Skeletal muscle satellite cell (primary cell): ENCODE measurements around the gene AFM.

Experiments
- H3K27me3 ChIP-seq: 2 replicates; pipeline ENCODE4 v1.7.0; 2013; ENCODE audit warnings: low read length; ENCODE audit not compliant: control insufficient read depth, insufficient read depth
- H3K36me3 ChIP-seq: 2 replicates; pipeline ENCODE4 v1.7.0; 2013; ENCODE audit warnings: mild to moderate bottlenecking, control low read depth, low read length; ENCODE audit not compliant: insufficient read depth
- H3K4me1 ChIP-seq: 2 replicates; pipeline ENCODE4 v1.7.0; 2013; ENCODE audit warnings: low read length; ENCODE audit not compliant: control insufficient read depth, insufficient read depth
- H3K4me2 ChIP-seq: 2 replicates; pipeline ENCODE4 v1.7.0; 2013; ENCODE audit warnings: mild to moderate bottlenecking, low read length
- H3K4me3 ChIP-seq: 2 replicates; pipeline ENCODE4 v1.7.0; 2013; ENCODE audit warnings: low read length
- H3K9ac ChIP-seq: 2 replicates; pipeline ENCODE4 v1.7.0; 2013; ENCODE audit warnings: mild to moderate bottlenecking, low read depth, low read length, moderate library complexity
- H3K9me3 ChIP-seq: replicated peaks from 2 replicates; pipeline ENCODE4 v1.7.0; 2013; ENCODE audit warnings: mild to moderate bottlenecking, control low read depth, low read length

The AFM gene

GRCh38 chr4:73477176-73477575 is 4.4 kb upstream of the AFM start:
- Histone ChIP-seq H3K4me2 (no peak overlapping the region), H3K4me1 (no peaks in the 10 kb centered on the region), H3K36me3 (no peaks in the 10 kb centered on the region), H3K4me3 (no peak overlapping the region), H3K9me3 (no peaks in the 10 kb centered on the region), H3K27me3 (peaks cover 11% of the 10 kb centered on the region), H3K9ac (no peak overlapping the region)

- H3K4me3 ChIP-seq, result no peak overlapping the region
- H3K9me3 ChIP-seq, result no peaks in the 10 kb centered on the region
- peaks cover 10% of the 10 kb centered on the region for H3K27me3 ChIP-seq
- H3K4me2 ChIP-seq, result no peak overlapping the region
- H3K36me3 ChIP-seq, result no peaks in the 10 kb centered on the region
- no peak overlapping the region for H3K9ac ChIP-seq
- H3K4me1 ChIP-seq, result no peaks in the 10 kb centered on the region
These were observed 2.2 kb upstream of the AFM start for GRCh38 chr4:73479323-73479722.

GRCh38 chr4:73485085-73485484 is 3.5 kb downstream of the AFM start:
- H3K4me2 ChIP-seq, result no peak overlapping the region
- no peaks in the 10 kb centered on the region for H3K36me3 ChIP-seq
- H3K9ac ChIP-seq, result no peak overlapping the region
- no peak overlapping the region for H3K4me3 ChIP-seq
- H3K9me3 ChIP-seq, result no peaks in the 10 kb centered on the region
- peaks cover 14% of the 10 kb centered on the region for H3K27me3 ChIP-seq
- H3K4me1 ChIP-seq, result no peaks in the 10 kb centered on the region

- Histone ChIP-seq H3K4me2 (no peak overlapping the region), H3K4me3 (no peak overlapping the region), H3K9me3 (no peaks in the 10 kb centered on the region), H3K27me3 (peaks cover 14% of the 10 kb centered on the region), H3K4me1 (no peaks in the 10 kb centered on the region), H3K36me3 (no peaks in the 10 kb centered on the region), H3K9ac (no peak overlapping the region)
These were observed 4.1 kb downstream of the AFM start for GRCh38 chr4:73485596-73485995.

- no peak overlapping the region for H3K9ac ChIP-seq
These were observed 5.0 kb downstream of the AFM start for GRCh38 chr4:73486497-73486896.

GRCh38 chr4:73487233-73487632 is 5.7 kb downstream of the AFM start:
- Histone ChIP-seq H3K27me3 (peaks cover 15% of the 10 kb centered on the region), H3K9ac (no peak overlapping the region), H3K4me1 (no peaks in the 10 kb centered on the region), H3K36me3 (no peaks in the 10 kb centered on the region), H3K4me2 (no peak overlapping the region), H3K4me3 (no peak overlapping the region), H3K9me3 (no peaks in the 10 kb centered on the region)

More at GRCh38 chr4:73486497-73486896, 5.0 kb downstream of the AFM start:
- Histone ChIP-seq H3K9me3 (no peaks in the 10 kb centered on the region), H3K36me3 (no peaks in the 10 kb centered on the region), H3K27me3 (peaks cover 17% of the 10 kb centered on the region), H3K4me3 (no peak overlapping the region), H3K4me1 (no peaks in the 10 kb centered on the region), H3K4me2 (no peak overlapping the region)

GRCh38 chr4:73499996-73500765 is 18.6 kb downstream of the AFM start:
- Histone ChIP-seq H3K9me3 (no peaks in the 10 kb centered on the region), H3K4me1 (no peaks in the 10 kb centered on the region), H3K27me3 (no peaks in the 10 kb centered on the region), H3K4me2 (peak overlapping the region; percentile 67), H3K36me3 (no peaks in the 10 kb centered on the region), H3K4me3 (peak overlapping the region; percentile 39), H3K9ac (peak overlapping the region; percentile 56)

- no peak overlapping the region for H3K9ac ChIP-seq
- no peaks in the 10 kb centered on the region for H3K27me3 ChIP-seq
- H3K4me1 ChIP-seq, result no peaks in the 10 kb centered on the region
- no peaks in the 10 kb centered on the region for H3K9me3 ChIP-seq
- no peak overlapping the region for H3K4me3 ChIP-seq
- no peak overlapping the region for H3K4me2 ChIP-seq
- no peaks in the 10 kb centered on the region for H3K36me3 ChIP-seq
These were observed 20.2 kb downstream of the AFM start for GRCh38 chr4:73501664-73502265.

- Histone ChIP-seq H3K4me1 (no peaks in the 10 kb centered on the region), H3K9ac (no peak overlapping the region), H3K4me3 (no peak overlapping the region), H3K27me3 (no peaks in the 10 kb centered on the region), H3K9me3 (no peaks in the 10 kb centered on the region), H3K36me3 (no peaks in the 10 kb centered on the region), H3K4me2 (no peak overlapping the region)
These were observed 24.0 kb downstream of the AFM start for GRCh38 chr4:73505567-73505966.

GRCh38 chr4:73507541-73507940 is 26.0 kb downstream of the AFM start:
- Histone ChIP-seq H3K4me1 (no peaks in the 10 kb centered on the region), H3K4me2 (no peak overlapping the region), H3K9ac (no peak overlapping the region), H3K9me3 (no peaks in the 10 kb centered on the region), H3K36me3 (no peaks in the 10 kb centered on the region), H3K27me3 (peaks cover under 1% of the 10 kb centered on the region), H3K4me3 (no peak overlapping the region)

- Histone ChIP-seq H3K4me3 (no peak overlapping the region), H3K4me1 (no peaks in the 10 kb centered on the region), H3K9me3 (no peaks in the 10 kb centered on the region), H3K4me2 (no peak overlapping the region), H3K36me3 (no peaks in the 10 kb centered on the region), H3K9ac (no peak overlapping the region), H3K27me3 (peaks cover 3% of the 10 kb centered on the region)
These were observed 27.1 kb downstream of the AFM start for GRCh38 chr4:73508651-73509050.

- Histone ChIP-seq H3K36me3 (no peaks in the 10 kb centered on the region), H3K4me1 (no peaks in the 10 kb centered on the region), H3K9me3 (no peaks in the 10 kb centered on the region), H3K4me2 (no peak overlapping the region), H3K4me3 (no peak overlapping the region), H3K27me3 (peaks cover 21% of the 10 kb centered on the region), H3K9ac (no peak overlapping the region)
These were observed 36.8 kb downstream of the AFM start for GRCh38 chr4:73518340-73518739.
